ENCODE results near the gene SLC25A23.

SLC25A23 gene

GRCh38 chr19:6424939-6425731 is 34.5 kb downstream of the SLC25A23 start:
- H3K4me1 ChIP-seq (ENCODE audit: control insufficient read depth, insufficient read depth, low read length) = peaks cover 7% of the 10 kb centered on the region
- H3K27me3 ChIP-seq (ENCODE audit: control insufficient read depth, insufficient read depth, low read length) = no peaks in the 10 kb centered on the region
- H3K27ac ChIP-seq (ENCODE audit: low read depth, low read length) = peak overlapping the region; percentile 79
- peaks cover 5% of the 10 kb centered on the region for H3K36me3 ChIP-seq (ENCODE audit: control insufficient read depth, insufficient read depth, low read length)
- H3K9ac ChIP-seq (ENCODE audit: low read length) = no peak overlapping the region
- H3K4me3 ChIP-seq (ENCODE audit: low read length) = peak overlapping the region; percentile 19

- peak within 1 kb of the TSS; percentile 85 for H3K4me3 ChIP-seq (ENCODE audit: low read length)
- H3K4me1 ChIP-seq (ENCODE audit: control insufficient read depth, insufficient read depth, low read length) = peaks cover 7% of the 10 kb centered on the region
- H3K36me3 ChIP-seq (ENCODE audit: control insufficient read depth, insufficient read depth, low read length) = peaks cover 5% of the 10 kb centered on the region
- no peaks in the 10 kb centered on the region for H3K27me3 ChIP-seq (ENCODE audit: control insufficient read depth, insufficient read depth, low read length)
- peak within 1 kb of the TSS; percentile 29 for H3K9ac ChIP-seq (ENCODE audit: low read length)
- peak within 1 kb of the TSS; percentile 79 for H3K27ac ChIP-seq (ENCODE audit: low read depth, low read length)
These were observed 35.2 kb downstream of the SLC25A23 start, which contains the start of gene KHSRP for GRCh38 chr19:6424195-6424938. TSS of gene KHSRP (minus strand) at chr19:6424811. CDS start at chr19:6424701, 110 bp downstream.

- Histone ChIP-seq H3K27ac (ENCODE audit: low read depth, low read length) (peak overlapping the region; percentile 41), H3K36me3 (ENCODE audit: control insufficient read depth, insufficient read depth, low read length) (peaks cover 5% of the 10 kb centered on the region), H3K27me3 (ENCODE audit: control insufficient read depth, insufficient read depth, low read length) (no peaks in the 10 kb centered on the region), H3K4me3 (ENCODE audit: low read length) (peak overlapping the region; percentile 85), H3K4me1 (ENCODE audit: control insufficient read depth, insufficient read depth, low read length) (peaks cover 7% of the 10 kb centered on the region), H3K9ac (ENCODE audit: low read length) (peak overlapping the region; percentile 29)
These were observed 35.9 kb downstream of the SLC25A23 start for GRCh38 chr19:6423499-6424194.

- Histone ChIP-seq H3K36me3 (ENCODE audit: control insufficient read depth, insufficient read depth, low read length) (peaks cover 24% of the 10 kb centered on the region), H3K9ac (ENCODE audit: low read length) (no peak overlapping the region), H3K27ac (ENCODE audit: low read depth, low read length) (no peak overlapping the region), H3K27me3 (ENCODE audit: control insufficient read depth, insufficient read depth, low read length) (no peaks in the 10 kb centered on the region), H3K4me3 (ENCODE audit: low read length) (no peak overlapping the region), H3K4me1 (ENCODE audit: control insufficient read depth, insufficient read depth, low read length) (peaks cover 7% of the 10 kb centered on the region)
These were observed 38.2 kb downstream of the SLC25A23 start for GRCh38 chr19:6421075-6422014.

GRCh38 chr19:6418562-6418932 is 41.0 kb downstream of the SLC25A23 start:
- Histone ChIP-seq H3K36me3 (ENCODE audit: control insufficient read depth, insufficient read depth, low read length) (peaks cover 43% of the 10 kb centered on the region), H3K4me1 (ENCODE audit: control insufficient read depth, insufficient read depth, low read length) (peaks cover 5% of the 10 kb centered on the region), H3K27me3 (ENCODE audit: control insufficient read depth, insufficient read depth, low read length) (no peaks in the 10 kb centered on the region), H3K27ac (ENCODE audit: low read depth, low read length) (no peak overlapping the region), H3K4me3 (ENCODE audit: low read length) (no peak overlapping the region), H3K9ac (ENCODE audit: low read length) (no peak overlapping the region)

- Histone ChIP-seq H3K9ac (ENCODE audit: low read length) (no peak overlapping the region), H3K4me3 (ENCODE audit: low read length) (no peak overlapping the region), H3K4me1 (ENCODE audit: control insufficient read depth, insufficient read depth, low read length) (no peaks in the 10 kb centered on the region), H3K36me3 (ENCODE audit: control insufficient read depth, insufficient read depth, low read length) (peaks cover 43% of the 10 kb centered on the region), H3K27ac (ENCODE audit: low read depth, low read length) (no peak overlapping the region), H3K27me3 (ENCODE audit: control insufficient read depth, insufficient read depth, low read length) (no peaks in the 10 kb centered on the region)
These were observed 41.7 kb downstream of the SLC25A23 start for GRCh38 chr19:6417713-6418561.

- H3K4me1 ChIP-seq (ENCODE audit: control insufficient read depth, insufficient read depth, low read length) = no peaks in the 10 kb centered on the region
These were observed 42.8 kb downstream of the SLC25A23 start for GRCh38 chr19:6416658-6417405.

GRCh38 chr19:6415591-6416190 is 43.9 kb downstream of the SLC25A23 start:
- Histone ChIP-seq H3K4me1 (ENCODE audit: control insufficient read depth, insufficient read depth, low read length) (no peaks in the 10 kb centered on the region), H3K4me3 (ENCODE audit: low read length) (no peak overlapping the region), H3K36me3 (ENCODE audit: control insufficient read depth, insufficient read depth, low read length) (peaks cover 39% of the 10 kb centered on the region), H3K9ac (ENCODE audit: low read length) (no peak overlapping the region), H3K27ac (ENCODE audit: low read depth, low read length) (no peak overlapping the region), H3K27me3 (ENCODE audit: control insufficient read depth, insufficient read depth, low read length) (no peaks in the 10 kb centered on the region)

More at GRCh38 chr19:6416658-6417405, 42.8 kb downstream of the SLC25A23 start:
- no peaks in the 10 kb centered on the region for H3K27me3 ChIP-seq (ENCODE audit: control insufficient read depth, insufficient read depth, low read length)
- no peak overlapping the region for H3K9ac ChIP-seq (ENCODE audit: low read length)
- peaks cover 42% of the 10 kb centered on the region for H3K36me3 ChIP-seq (ENCODE audit: control insufficient read depth, insufficient read depth, low read length)
- no peak overlapping the region for H3K4me3 ChIP-seq (ENCODE audit: low read length)
- H3K27ac ChIP-seq (ENCODE audit: low read depth, low read length) = no peak overlapping the region

- H3K27me3 ChIP-seq (ENCODE audit: control insufficient read depth, insufficient read depth, low read length) = no peaks in the 10 kb centered on the region
- no peak overlapping the region for H3K27ac ChIP-seq (ENCODE audit: low read depth, low read length)
- no peak overlapping the region for H3K9ac ChIP-seq (ENCODE audit: low read length)
- peaks cover 39% of the 10 kb centered on the region for H3K36me3 ChIP-seq (ENCODE audit: control insufficient read depth, insufficient read depth, low read length)
- no peak overlapping the region for H3K4me3 ChIP-seq (ENCODE audit: low read length)
- H3K4me1 ChIP-seq (ENCODE audit: control insufficient read depth, insufficient read depth, low read length) = no peaks in the 10 kb centered on the region
These were observed 44.6 kb downstream of the SLC25A23 start for GRCh38 chr19:6414793-6415590.
